HG03066 (cell line): ENCODE results near the gene ERCC6L2.

Source experiments
- ATAC-seq: cut with Tn5 transposase; IDR thresholded peaks from one replicate; pipeline ENCODE4 v1.9.1; 2021; ENCODE audit warnings: low read depth; ENCODE audit not compliant: unreplicated experiment

The ERCC6L2 gene

GRCh38 chr9:95875305-95876137 is at the start of gene ERCC6L2:
ERCC6L2 (plus strand) TSS chr9:95875691; CDS start chr9:95876039, 348 bp downstream.
- ATAC-seq, result peak; percentile 86

GRCh38 chr9:95826183-95826838 is 49.2 kb upstream of the ERCC6L2 start:
- no peak for ATAC-seq

GRCh38 chr9:95830768-95831167 is 44.7 kb upstream of the ERCC6L2 start:
- ATAC-seq, result no peak

- no peak for ATAC-seq
Observed at GRCh38 chr9:95831810-95832209, 43.7 kb upstream of the ERCC6L2 start.

GRCh38 chr9:95833546-95834178 is 41.8 kb upstream of the ERCC6L2 start:
- no peak for ATAC-seq

- no peak for ATAC-seq
Observed at GRCh38 chr9:95834281-95834907, 41.1 kb upstream of the ERCC6L2 start.

GRCh38 chr9:95835393-95835792 is 40.1 kb upstream of the ERCC6L2 start:
- no peak for ATAC-seq

GRCh38 chr9:95836072-95836471 is 39.4 kb upstream of the ERCC6L2 start:
- no peak for ATAC-seq

- ATAC-seq, result no peak
Observed at GRCh38 chr9:95839012-95839411, 36.5 kb upstream of the ERCC6L2 start.

GRCh38 chr9:95840074-95840473 is 35.4 kb upstream of the ERCC6L2 start:
- ATAC-seq, result no peak

GRCh38 chr9:95841377-95841776 is 34.1 kb upstream of the ERCC6L2 start:
- no peak for ATAC-seq

- ATAC-seq, result no peak
Observed at GRCh38 chr9:95845751-95846150, 29.7 kb upstream of the ERCC6L2 start.

- ATAC-seq, result no peak
Observed at GRCh38 chr9:95848764-95849163, 26.7 kb upstream of the ERCC6L2 start.

GRCh38 chr9:95852059-95853032 is 23.1 kb upstream of the ERCC6L2 start:
- peak; percentile 97 for ATAC-seq

- no peak for ATAC-seq
Observed at GRCh38 chr9:95854386-95855020, 21.0 kb upstream of the ERCC6L2 start.

GRCh38 chr9:95855961-95856360 is 19.5 kb upstream of the ERCC6L2 start:
- no peak for ATAC-seq

- ATAC-seq, result no peak
Observed at GRCh38 chr9:95857124-95857523, 18.4 kb upstream of the ERCC6L2 start.

GRCh38 chr9:95857896-95858295 is 17.6 kb upstream of the ERCC6L2 start:
- peak; percentile 61 for ATAC-seq

GRCh38 chr9:95862343-95862742 is 13.1 kb upstream of the ERCC6L2 start:
- no peak for ATAC-seq
